Measurements from ENCODE around the gene PPP5C.

- TF ChIP-seq CTCF (conservative IDR thresholded peaks at IDR 0.05; ENCODE audit: low read depth, low read length) (no peak), EZH2 (IDR thresholded peaks at IDR 0.05; ENCODE audit: low read length, unreplicated experiment) (no peak), EZH2phosphoT487 (IDR thresholded peaks at IDR 0.05; ENCODE audit: borderline replicate concordance, low read length) (no peak)
Measured at GRCh38 chr19:46330319-46330918, 16.5 kb upstream of the PPP5C start.

Data from PC-3 (cell line).